IPS-NIHi7 (cell line): ENCODE data around the gene MEIS2.
A peak's percentile ranks its signal among the peaks of the same experiment; 100 is the strongest.

Experiments used
- DNase-seq: peaks from one replicate; pipeline ENCODE4 v3.0.0; 2012; ENCODE audit warnings: mixed read lengths; ENCODE audit errors: extremely low spot score

The MEIS2 gene

GRCh38 chr15:36936613-36937012, 163.7 kb downstream of the MEIS2 start:
- DNase-seq: no peak

DNA sequence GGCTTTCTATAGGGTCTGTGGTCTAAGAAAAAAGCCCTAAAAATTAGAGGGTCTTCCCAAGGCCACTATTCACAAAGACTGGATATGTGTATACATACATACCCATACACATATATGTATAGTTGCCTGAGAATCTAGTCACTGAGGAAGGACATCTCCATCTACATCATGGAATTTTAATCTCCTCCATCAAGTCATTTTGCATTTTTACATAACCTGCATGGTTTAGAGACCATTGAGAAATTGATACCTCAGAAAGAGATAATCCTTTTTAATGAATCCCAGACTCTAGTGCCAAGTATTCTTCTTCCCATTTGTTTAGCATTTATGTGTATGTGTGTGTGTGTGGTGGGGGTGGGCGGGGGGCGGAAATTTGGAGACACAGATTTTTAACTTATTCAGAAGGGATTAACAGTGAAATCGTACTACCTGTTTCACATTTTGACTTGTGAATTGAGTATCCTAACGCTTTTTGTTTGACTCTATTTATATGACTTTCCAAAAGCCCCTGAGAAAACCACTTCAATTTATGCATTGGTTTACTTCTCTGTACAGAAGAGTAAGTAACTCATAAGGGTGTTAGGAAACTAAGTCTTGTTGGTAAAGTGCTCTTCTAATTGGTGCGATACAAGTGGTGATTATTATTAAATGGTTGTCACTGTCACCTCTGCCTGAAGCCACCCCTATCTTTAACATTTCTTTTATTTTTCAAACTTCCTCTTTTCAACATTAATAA, 166.9 kb downstream of the MEIS2 start:
- no peak for DNase-seq

GRCh38 chr15:36932070-36932469, 168.3 kb downstream of the MEIS2 start:
- no peak for DNase-seq

GRCh38 chr15:36931434-36931833, 168.9 kb downstream of the MEIS2 start:
- DNase-seq: no peak

- no peak for DNase-seq
Observed at GRCh38 chr15:36926427-36926825, 173.9 kb downstream of the MEIS2 start.

GRCh38 chr15:36925653-36926426, 174.5 kb downstream of the MEIS2 start:
- DNase-seq: no peak

- DNase-seq: no peak
Observed at GRCh38 chr15:36925049-36925448, 175.3 kb downstream of the MEIS2 start.

DNA sequence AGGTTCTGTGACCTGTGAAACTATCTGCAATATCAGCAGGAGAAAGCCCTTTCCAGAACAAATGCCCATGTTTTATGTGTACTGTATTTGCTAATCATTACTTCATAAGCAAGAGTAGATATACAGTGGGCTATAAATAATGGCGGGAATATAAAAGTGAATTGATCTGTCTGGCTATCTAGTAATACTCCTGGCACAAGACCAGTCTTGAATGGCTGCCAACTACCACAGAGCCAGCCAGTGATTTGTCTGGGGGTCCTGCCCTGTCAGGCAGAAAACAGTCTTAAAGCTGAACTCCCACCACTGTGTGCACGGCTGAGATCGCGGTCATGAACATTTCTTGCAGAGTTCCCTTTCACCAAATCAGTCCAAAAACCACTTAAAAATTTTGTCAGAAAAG, 176.3 kb downstream of the MEIS2 start:
- no peak for DNase-seq

GRCh38 chr15:36921484-36922091, 178.8 kb downstream of the MEIS2 start:
- DNase-seq: no peak

DNA sequence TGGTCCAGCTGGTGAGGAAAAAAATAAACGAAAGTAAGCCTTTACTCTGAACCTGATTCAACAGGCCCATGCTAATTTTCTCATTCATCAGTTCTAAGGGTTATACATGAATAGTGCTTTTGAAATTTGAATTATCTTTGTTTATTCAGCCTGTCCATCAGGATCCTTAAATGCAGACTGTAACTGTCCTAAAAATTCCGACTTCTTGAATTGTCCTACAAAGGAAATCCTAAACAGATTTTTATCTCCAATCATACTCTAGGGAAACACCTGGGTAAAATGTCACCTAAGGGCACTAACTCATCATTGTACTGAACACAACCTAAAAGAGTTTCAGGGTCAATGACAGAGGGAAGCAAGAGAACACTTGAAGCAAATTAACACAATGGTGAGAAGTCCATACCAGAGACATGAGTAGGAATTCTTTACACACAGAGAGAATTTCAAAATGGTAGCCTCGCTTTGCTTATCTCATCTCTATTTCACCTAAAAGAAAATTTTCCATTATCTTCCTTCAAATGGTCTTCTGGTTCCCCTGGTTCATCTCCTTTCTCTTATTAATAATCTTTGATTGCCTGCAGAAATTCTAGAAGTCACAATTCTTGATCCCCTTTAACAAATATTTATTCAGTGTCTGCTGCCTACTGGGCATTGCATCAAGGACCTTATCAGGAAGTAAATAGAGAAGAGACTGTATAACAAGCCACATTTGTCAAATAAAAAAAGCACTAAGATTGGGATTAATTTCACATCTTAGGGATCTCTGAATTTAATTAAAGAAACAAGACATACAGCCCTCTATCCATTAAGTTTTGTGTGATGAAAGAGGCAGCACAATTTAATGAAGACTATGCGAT, 182.7 kb downstream of the MEIS2 start:
- no peak for DNase-seq

- no peak for DNase-seq
Observed at GRCh38 chr15:36914960-36915808, 185.2 kb downstream of the MEIS2 start.

GRCh38 chr15:36914466-36914865, 185.9 kb downstream of the MEIS2 start:
- no peak for DNase-seq

DNA sequence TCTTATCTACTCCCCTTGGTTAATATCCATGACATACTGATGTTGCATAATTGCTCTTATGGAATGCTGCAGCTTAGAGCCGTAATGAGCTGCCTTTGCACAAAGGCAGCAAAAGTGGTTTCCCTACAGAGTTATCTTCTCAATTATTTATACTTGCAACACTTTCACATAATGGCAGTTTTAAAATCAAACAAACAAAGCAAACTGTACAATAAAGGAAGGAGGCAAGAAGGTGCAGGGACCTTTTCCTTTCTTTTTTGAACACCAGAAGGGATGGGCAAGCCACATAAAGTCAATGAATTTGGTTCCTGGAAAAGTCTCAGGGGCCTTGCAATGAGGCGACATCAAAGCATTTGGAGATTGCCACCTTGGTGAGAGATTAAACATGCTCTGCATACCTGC, 188.0 kb downstream of the MEIS2 start:
- no peak for DNase-seq

DNA sequence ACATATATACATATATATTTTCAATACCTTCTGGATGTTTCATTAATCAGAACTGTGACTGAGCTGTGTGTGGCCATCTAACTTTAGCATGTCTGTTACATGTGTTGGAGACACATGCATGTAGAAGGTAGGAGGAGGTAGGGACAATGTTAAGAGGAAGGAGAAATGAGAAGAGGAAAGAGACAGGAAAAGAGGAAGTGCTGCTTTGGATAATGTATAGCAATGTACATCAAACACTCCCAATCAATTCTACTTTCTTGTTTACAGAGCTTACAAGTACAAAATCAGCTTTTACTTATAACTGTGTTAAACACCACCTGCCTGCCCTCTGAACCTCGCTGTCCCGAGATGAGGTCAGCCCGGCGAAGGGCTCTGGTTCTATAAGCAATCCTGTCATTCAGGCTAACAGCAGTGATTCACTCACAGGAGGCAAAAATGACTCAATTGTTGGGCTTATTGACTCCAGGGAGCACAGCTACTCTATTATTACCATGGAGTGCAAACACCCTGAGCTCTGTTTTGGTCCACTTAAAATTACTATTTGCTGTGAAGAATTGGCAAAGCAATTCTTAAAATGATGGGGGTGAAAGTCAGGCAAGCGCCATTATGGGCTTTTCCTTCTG, 188.9 kb downstream of the MEIS2 start:
- no peak for DNase-seq

GRCh38 chr15:36908991-36909390, 191.4 kb downstream of the MEIS2 start:
- no peak for DNase-seq

DNA sequence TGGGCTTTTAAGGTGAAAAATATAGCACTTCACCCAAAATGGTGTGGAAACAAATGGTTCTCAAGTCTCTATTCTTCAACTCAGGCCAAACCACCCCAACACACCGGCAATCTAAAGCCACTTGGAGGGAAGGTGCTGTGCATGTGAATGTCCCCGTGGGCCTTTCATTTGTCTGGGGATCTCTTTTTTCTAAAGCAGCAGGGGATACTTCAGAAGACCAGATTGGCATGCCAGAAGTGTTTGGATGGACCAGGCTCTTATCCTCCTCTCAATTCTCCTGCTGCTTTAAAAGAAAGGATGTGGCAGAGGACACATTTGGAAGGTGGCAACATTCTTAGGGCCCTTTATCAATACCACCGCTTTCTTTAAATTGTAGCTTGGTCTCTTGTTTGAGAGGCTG, 193.1 kb downstream of the MEIS2 start:
- DNase-seq: peak; percentile 53

DNA sequence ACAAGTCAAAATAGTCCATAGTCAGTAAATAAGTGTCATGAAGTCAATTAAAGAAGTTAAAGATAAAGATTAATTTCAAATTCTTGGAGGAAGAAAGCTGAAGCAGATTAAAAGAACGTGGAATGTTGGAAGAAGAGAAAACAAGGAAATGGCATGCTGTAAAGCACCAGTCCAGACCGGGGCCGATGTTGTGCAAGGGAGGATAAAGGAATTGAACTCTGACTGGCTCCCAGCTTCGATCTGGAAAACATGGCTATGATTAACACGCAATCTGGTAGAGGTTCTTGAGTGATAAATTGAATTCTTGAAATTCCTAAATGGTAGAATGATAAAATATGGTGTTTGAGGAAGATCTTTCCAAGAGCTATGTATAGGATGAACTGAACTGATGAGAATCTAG, 194.4 kb downstream of the MEIS2 start:
- DNase-seq: no peak

DNA sequence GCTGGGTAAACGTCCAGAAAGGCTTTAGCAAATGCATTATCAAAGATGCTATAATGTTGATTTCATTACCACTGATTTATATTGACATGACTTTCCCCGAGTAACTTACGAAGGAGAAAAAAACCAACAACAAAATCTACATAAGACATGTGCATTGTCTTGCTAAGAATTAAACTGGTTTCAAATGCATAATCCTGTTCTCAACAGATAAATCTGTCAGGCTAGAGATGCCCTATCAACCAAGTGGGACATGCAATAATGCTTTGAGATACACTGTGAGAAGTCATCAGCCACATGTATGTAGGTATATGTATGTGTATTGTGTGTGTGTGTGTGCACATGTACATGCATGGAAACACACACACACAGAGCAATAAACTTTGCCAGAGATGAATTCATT, 195.6 kb downstream of the MEIS2 start:
- DNase-seq: no peak

DNA sequence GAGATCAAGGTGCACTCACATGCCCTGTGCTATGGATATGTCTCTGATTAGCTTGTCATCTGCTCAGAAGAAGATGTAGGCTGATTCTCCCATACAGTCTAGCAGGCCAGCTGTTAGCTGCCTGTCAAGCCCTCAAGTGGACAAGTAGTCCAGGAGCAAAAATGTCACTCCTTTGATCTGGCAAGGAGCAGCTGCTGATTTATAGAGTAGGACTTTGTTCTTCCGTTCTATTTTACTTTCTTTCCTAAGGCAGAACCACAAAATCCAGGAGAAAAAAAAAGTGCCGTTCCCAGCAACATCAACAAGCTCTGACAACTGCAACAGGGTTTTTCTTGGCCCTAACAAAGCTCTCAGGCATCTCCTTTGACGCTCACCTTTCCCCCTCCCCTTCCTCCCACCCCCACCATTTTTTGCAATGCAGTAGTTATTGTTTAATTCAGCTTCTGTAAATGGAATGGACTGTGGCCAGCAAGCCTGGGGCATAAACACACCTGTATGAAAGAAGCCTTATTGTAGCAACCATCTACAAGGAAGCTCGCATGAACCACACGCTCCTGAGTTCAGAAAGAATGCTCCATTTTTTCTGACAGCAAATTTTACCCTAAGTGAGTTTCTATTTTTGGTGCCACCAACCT, 196.3 kb downstream of the MEIS2 start:
- DNase-seq: no peak

GRCh38 chr15:36903195-36903594, 197.2 kb downstream of the MEIS2 start:
- no peak for DNase-seq
